ENCODE results near the gene TGFBRAP1. TPM values are rescaled to one million over a fixed set of nuclear protein-coding genes. Genes with fewer than 3 reads are reported as not detected.

Gene TGFBRAP1, protein sequence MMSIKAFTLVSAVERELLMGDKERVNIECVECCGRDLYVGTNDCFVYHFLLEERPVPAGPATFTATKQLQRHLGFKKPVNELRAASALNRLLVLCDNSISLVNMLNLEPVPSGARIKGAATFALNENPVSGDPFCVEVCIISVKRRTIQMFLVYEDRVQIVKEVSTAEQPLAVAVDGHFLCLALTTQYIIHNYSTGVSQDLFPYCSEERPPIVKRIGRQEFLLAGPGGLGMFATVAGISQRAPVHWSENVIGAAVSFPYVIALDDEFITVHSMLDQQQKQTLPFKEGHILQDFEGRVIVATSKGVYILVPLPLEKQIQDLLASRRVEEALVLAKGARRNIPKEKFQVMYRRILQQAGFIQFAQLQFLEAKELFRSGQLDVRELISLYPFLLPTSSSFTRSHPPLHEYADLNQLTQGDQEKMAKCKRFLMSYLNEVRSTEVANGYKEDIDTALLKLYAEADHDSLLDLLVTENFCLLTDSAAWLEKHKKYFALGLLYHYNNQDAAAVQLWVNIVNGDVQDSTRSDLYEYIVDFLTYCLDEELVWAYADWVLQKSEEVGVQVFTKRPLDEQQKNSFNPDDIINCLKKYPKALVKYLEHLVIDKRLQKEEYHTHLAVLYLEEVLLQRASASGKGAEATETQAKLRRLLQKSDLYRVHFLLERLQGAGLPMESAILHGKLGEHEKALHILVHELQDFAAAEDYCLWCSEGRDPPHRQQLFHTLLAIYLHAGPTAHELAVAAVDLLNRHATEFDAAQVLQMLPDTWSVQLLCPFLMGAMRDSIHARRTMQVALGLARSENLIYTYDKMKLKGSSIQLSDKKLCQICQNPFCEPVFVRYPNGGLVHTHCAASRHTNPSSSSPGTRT
- 22.0 and 31.3 TPM in 2 replicates for total RNA-seq

GRCh38 chr2:105329561-105330495 lies at the start of gene TGFBRAP1:
Gene TGFBRAP1, minus strand, starts transcription at chr2:105329735. Its CDS starts 21,434 bp downstream, at chr2:105308301.

DNA sequence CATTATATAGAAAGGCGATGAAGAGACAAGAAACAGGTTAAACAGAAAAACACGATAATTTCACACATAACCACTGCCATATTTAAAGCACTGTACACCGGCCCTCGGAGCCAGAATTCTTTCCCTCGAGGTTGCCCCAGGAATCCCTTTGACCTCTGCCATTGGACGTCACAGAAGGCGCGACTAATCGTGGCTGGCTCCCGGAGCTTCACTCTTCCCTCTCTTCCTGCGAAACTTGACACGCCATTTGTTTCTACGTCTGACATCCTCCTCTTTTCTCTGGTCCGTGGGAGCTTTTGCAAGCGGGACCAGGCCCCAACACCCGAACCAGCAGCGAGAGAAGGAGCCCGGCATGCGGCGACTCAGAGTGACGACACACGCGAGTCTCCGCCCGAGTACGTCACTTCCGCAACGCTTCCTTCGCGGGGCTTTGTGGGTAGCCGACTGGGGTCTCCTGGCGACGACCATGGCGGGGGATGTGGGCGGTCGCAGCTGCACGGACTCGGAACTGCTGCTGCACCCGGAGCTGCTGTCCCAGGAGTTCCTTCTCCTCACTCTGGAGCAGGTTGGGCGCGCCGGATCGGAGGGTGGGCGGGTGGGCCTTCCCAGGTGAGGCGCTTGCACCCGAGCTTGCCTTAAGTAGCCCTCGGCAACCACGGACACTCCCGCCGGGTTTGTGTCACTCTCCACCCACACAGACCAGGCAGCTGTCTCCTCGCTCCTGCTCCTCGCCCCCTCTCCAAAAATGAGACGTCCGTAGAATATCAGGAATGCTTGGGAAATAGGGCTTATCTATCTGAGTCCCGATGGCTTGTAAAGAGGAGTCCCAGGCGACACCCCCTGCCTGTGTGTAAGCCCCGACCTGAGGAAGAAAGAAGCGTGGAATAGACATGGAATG lies 7.8 kb upstream of the TGFBRAP1 start, which contains the start of gene C2orf49:
Gene C2orf49 (plus strand): TSS at position 419 of the 898 bp plus-strand sequence. CDS start 48 bp downstream, at position 467.

DNA sequence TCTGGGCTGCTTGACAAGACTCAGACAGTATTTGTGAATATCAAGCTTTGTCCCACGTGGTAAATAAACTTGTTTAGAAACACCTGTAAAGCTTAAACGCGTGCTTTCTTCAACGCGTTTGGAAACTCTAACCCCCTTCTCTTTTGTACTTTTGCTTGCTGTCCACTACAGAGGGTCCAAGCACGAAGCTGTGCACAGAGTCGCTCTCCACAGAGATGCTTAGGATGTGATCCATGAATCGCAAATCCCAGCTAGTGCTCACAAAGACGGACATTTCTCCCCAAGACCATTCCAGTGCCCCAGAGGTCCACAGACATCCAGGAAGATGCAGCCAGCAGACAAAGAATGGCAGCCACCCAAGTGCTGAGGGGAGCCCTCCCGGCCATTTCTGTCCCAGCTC lies 88.1 kb downstream of the TGFBRAP1 start, which contains the start of gene GPR45:
Gene GPR45 (plus strand): TSS at position 301 of the 400 bp plus-strand sequence. CDS start 116 bp downstream, outside the sequence.

Other genes with a start within 250 kb of the TGFBRAP1 start
- gene GPR45, start 88.0 kb downstream of the TGFBRAP1 start, total RNA-seq: not detected in 2 replicates
- gene C2orf49, start 7.8 kb upstream of the TGFBRAP1 start, total RNA-seq: 14.0 and 19.2 TPM in 2 replicates
- 197 and 230 TPM in 2 replicates for gene FHL2, start 69.3 kb upstream of the TGFBRAP1 start, total RNA-seq